ENCODE data around the gene GCNT1.
"Not testable (repeated sequence)": the region's sequence is repeated elsewhere in the genome, so short reads cannot be mapped to it uniquely, and the experiment has no call there.

The GCNT1 gene

GRCh38 chr9:76529653-76530052 is 70.7 kb downstream of the GCNT1 start:
- Histone ChIP-seq H3K36me3 (ENCODE audit: insufficient read depth, low read length) (no peaks in the 10 kb centered on the region), H3K27me3 (ENCODE audit: insufficient read depth, low read length, poor library complexity) (no peaks in the 10 kb centered on the region), H3K9ac (ENCODE audit: low read depth, low read length) (no peak overlapping the region), H3K4me3 (ENCODE audit: low read depth in 1 of 2, low read length in 2 of 2) (no peak overlapping the region), H3K4me2 (ENCODE audit: insufficient read depth, low read length) (no peak overlapping the region), H3K79me2 (ENCODE audit: insufficient read depth, low read length) (no peaks in the 10 kb centered on the region), H3K9me3 (ENCODE audit: insufficient read depth, low read length, severe bottlenecking) (no peaks in the 10 kb centered on the region), H4K20me1 (ENCODE audit: insufficient read depth, low read length) (no peaks in the 10 kb centered on the region), H2AFZ (ENCODE audit: low read depth, low read length) (no peak overlapping the region), H3K4me1 (ENCODE audit: insufficient read depth, low read length) (no peaks in the 10 kb centered on the region), H3K27ac (ENCODE audit: low read length) (no peak overlapping the region)
- ATAC-seq (ENCODE audit: insufficient read depth, low read depth) = no peak
- no peak for DNase-seq
- TF ChIP-seq, protein P1, sequence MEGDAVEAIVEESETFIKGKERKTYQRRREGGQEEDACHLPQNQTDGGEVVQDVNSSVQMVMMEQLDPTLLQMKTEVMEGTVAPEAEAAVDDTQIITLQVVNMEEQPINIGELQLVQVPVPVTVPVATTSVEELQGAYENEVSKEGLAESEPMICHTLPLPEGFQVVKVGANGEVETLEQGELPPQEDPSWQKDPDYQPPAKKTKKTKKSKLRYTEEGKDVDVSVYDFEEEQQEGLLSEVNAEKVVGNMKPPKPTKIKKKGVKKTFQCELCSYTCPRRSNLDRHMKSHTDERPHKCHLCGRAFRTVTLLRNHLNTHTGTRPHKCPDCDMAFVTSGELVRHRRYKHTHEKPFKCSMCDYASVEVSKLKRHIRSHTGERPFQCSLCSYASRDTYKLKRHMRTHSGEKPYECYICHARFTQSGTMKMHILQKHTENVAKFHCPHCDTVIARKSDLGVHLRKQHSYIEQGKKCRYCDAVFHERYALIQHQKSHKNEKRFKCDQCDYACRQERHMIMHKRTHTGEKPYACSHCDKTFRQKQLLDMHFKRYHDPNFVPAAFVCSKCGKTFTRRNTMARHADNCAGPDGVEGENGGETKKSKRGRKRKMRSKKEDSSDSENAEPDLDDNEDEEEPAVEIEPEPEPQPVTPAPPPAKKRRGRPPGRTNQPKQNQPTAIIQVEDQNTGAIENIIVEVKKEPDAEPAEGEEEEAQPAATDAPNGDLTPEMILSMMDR (IDR thresholded peaks at IDR 0.05; ENCODE audit: borderline replicate concordance, extremely low read depth, low read length, poor library complexity, severe bottlenecking) = no peak
- TF ChIP-seq EZH2 (IDR thresholded peaks at IDR 0.05; ENCODE audit: borderline replicate concordance, low read depth, low read length, severe bottlenecking) = no peak

- Histone ChIP-seq H3K4me1 (ENCODE audit: insufficient read depth, low read length) (no peaks in the 10 kb centered on the region), H3K79me2 (ENCODE audit: insufficient read depth, low read length) (no peaks in the 10 kb centered on the region), H3K27ac (ENCODE audit: low read length) (no peak overlapping the region), H4K20me1 (ENCODE audit: insufficient read depth, low read length) (no peaks in the 10 kb centered on the region), H3K4me3 (ENCODE audit: low read depth in 1 of 2, low read length in 2 of 2) (no peak overlapping the region), H2AFZ (ENCODE audit: low read depth, low read length) (no peak overlapping the region), H3K36me3 (ENCODE audit: insufficient read depth, low read length) (no peaks in the 10 kb centered on the region), H3K9me3 (ENCODE audit: insufficient read depth, low read length, severe bottlenecking) (no peaks in the 10 kb centered on the region), H3K9ac (ENCODE audit: low read depth, low read length) (no peak overlapping the region), H3K27me3 (ENCODE audit: insufficient read depth, low read length, poor library complexity) (no peaks in the 10 kb centered on the region), H3K4me2 (ENCODE audit: insufficient read depth, low read length) (no peak overlapping the region)
- no peak for ATAC-seq (ENCODE audit: insufficient read depth, low read depth)
- TF ChIP-seq, protein P1 (IDR thresholded peaks at IDR 0.05; ENCODE audit: borderline replicate concordance, extremely low read depth, low read length, poor library complexity, severe bottlenecking) = no peak
- no peak for TF ChIP-seq EZH2 (IDR thresholded peaks at IDR 0.05; ENCODE audit: borderline replicate concordance, low read depth, low read length, severe bottlenecking)
- DNase-seq = no peak
Observed at GRCh38 chr9:76530458-76531110, 71.6 kb downstream of the GCNT1 start.

- Histone ChIP-seq H3K9me3 (ENCODE audit: insufficient read depth, low read length, severe bottlenecking) (no peaks in the 10 kb centered on the region), H3K4me1 (ENCODE audit: insufficient read depth, low read length) (no peaks in the 10 kb centered on the region), H3K79me2 (ENCODE audit: insufficient read depth, low read length) (no peaks in the 10 kb centered on the region), H3K4me3 (ENCODE audit: low read depth in 1 of 2, low read length in 2 of 2) (no peak overlapping the region), H3K27me3 (ENCODE audit: insufficient read depth, low read length, poor library complexity) (no peaks in the 10 kb centered on the region), H4K20me1 (ENCODE audit: insufficient read depth, low read length) (no peaks in the 10 kb centered on the region), H3K9ac (ENCODE audit: low read depth, low read length) (no peak overlapping the region), H2AFZ (ENCODE audit: low read depth, low read length) (no peak overlapping the region), H3K4me2 (ENCODE audit: insufficient read depth, low read length) (no peak overlapping the region), H3K36me3 (ENCODE audit: insufficient read depth, low read length) (no peaks in the 10 kb centered on the region), H3K27ac (ENCODE audit: low read length) (no peak overlapping the region)
- DNase-seq (no peak), ATAC-seq (ENCODE audit: insufficient read depth, low read depth) (no peak)
- TF ChIP-seq EZH2 (IDR thresholded peaks at IDR 0.05; ENCODE audit: borderline replicate concordance, low read depth, low read length, severe bottlenecking) = no peak
- TF ChIP-seq, protein P1 (IDR thresholded peaks at IDR 0.05; ENCODE audit: borderline replicate concordance, extremely low read depth, low read length, poor library complexity, severe bottlenecking) = no peak
Observed at GRCh38 chr9:76531231-76531780, 72.3 kb downstream of the GCNT1 start.

DNA sequence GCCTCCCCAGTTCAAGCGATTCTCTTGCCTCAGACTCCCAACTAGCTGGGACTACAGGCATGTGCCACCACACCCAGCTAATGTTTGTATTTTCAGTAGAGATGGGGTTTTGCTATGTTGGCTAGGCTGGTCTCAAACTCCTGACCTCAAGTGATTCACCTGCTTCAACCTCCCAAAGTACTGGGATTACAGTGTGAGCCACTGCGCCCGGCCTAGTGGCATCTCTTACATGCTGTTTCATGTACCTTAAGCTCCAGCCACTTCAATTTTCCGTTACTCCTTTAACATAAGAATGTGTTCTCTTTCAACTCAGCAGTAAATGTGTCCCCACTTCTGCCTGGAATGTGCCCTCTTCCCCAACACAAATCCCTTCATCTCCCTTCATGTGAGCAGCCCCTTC is 73.9 kb downstream of the GCNT1 start:
- H3K36me3 ChIP-seq (ENCODE audit: insufficient read depth, low read length); H3K4me2 ChIP-seq (ENCODE audit: insufficient read depth, low read length); ATAC-seq (ENCODE audit: insufficient read depth, low read depth); H3K79me2 ChIP-seq (ENCODE audit: insufficient read depth, low read length); H3K4me1 ChIP-seq (ENCODE audit: insufficient read depth, low read length); H4K20me1 ChIP-seq (ENCODE audit: insufficient read depth, low read length); H3K4me3 ChIP-seq (ENCODE audit: low read depth in 1 of 2, low read length in 2 of 2); DNase-seq; H3K9ac ChIP-seq (ENCODE audit: low read depth, low read length); H3K9me3 ChIP-seq (ENCODE audit: insufficient read depth, low read length, severe bottlenecking); H3K27me3 ChIP-seq (ENCODE audit: insufficient read depth, low read length, poor library complexity); H2AFZ ChIP-seq (ENCODE audit: low read depth, low read length); H3K27ac ChIP-seq (ENCODE audit: low read length): not testable (repeated sequence)
